K562 (cell line): Measurements from ENCODE around the gene BCAR3. TPM values are rescaled to one million over a fixed set of nuclear protein-coding genes. Genes with fewer than 3 reads are reported as not detected.

Experiments
- FOSL1 ChIP-seq: fragments of 200-800 bp; sonication (Bioruptor generic); conservative IDR thresholded peaks from 2 replicates; pipeline ENCODE4 v1.6.1; 2016; ENCODE audit warnings: missing genetic modification characterization, missing compliant biosample characterization
- HMGN3 ChIP-seq: IDR thresholded peaks from 2 replicates; pipeline ENCODE4 v1.6.1; 2011; ENCODE audit warnings: borderline replicate concordance, low read depth, mild to moderate bottlenecking, mixed read lengths, low read length; ENCODE audit not compliant: insufficient read length; ENCODE audit errors: extremely low read depth
- PTRF ChIP-seq: fragments of 450-650 bp; IDR thresholded peaks from 2 replicates; pipeline ENCODE4 v1.6.1; 2016; ENCODE audit warnings: mild to moderate bottlenecking, missing genetic modification characterization, missing compliant biosample characterization
- PTTG1 ChIP-seq: fragments of 450-650 bp; IDR thresholded peaks from 2 replicates; pipeline ENCODE4 v1.6.1; 2016; ENCODE audit warnings: low read depth, mild to moderate bottlenecking, missing genetic modification characterization, missing compliant biosample characterization
- RAD21 ChIP-seq, 2 experiments: fragments of 250-450 bp in 1 of 2; fragments of 450-650 bp in 1 of 2; sonication (Bioruptor Pico) in 1 of 2; formaldehyde crosslinking in 1 of 2; IDR thresholded peaks in 1 of 2; conservative IDR thresholded peaks in 1 of 2; 2 replicates each; pipeline versions ENCODE4 v1.4.0 to v1.8.0; 2020 to 2022; ENCODE audit warnings: mild to moderate bottlenecking in 2 of 2, moderate library complexity in 1 of 2
- RBM17 ChIP-seq: fragments of 200-400 bp; formaldehyde crosslinking; IDR thresholded peaks from 2 replicates; pipeline ENCODE4 v1.6.1; 2017; ENCODE audit warnings: low read depth, mild to moderate bottlenecking, low read length, borderline replicate concordance
- ZMIZ1 ChIP-seq, 2 experiments: fragments of 150-350 bp in 1 of 2; IDR thresholded peaks; 2 replicates each; pipeline ENCODE4 v1.6.1; 2012 to 2016; ENCODE audit warnings: low read depth in 2 of 2, low read length in 2 of 2, mild to moderate bottlenecking in 1 of 2, moderate library complexity in 1 of 2
- ZNF212 ChIP-seq: fragments of 450-650 bp; formaldehyde crosslinking; IDR thresholded peaks from 2 replicates; pipeline ENCODE4 v1.4.0; 2020; ENCODE audit warnings: mild to moderate bottlenecking
- ZNF57 ChIP-seq: fragments of 450-650 bp; formaldehyde crosslinking; IDR thresholded peaks from 2 replicates; pipeline ENCODE4 v1.4.0; 2020; ENCODE audit warnings: mild to moderate bottlenecking, moderate library complexity
- ZNF589 ChIP-seq: fragments of 200-800 bp; sonication (Bioruptor generic); IDR thresholded peaks from 2 replicates; pipeline ENCODE4 v1.6.1; 2016; ENCODE audit warnings: low read depth, missing genetic modification characterization, missing compliant biosample characterization
- ZNF77 ChIP-seq: fragments of 250-450 bp; sonication (Bioruptor Pico); IDR thresholded peaks from 2 replicates; pipeline ENCODE4 v1.5.0; 2020
- polyA plus RNA-seq, 8 experiments: library from polyadenylated mRNA; depleted of rRNA in 4 of 8; stranded (reverse) in 5 of 8; unstranded in 3 of 8; fragments of >200 nt; fragmentation: Nextera tagmentation in 2 of 8; fragmentation: Illumina TruSeq in 1 of 8; extraction: Ambion mirVana in 2 of 8; extraction: Trizol in 1 of 8; gene quantifications; 2 replicates each; pipeline versions ENCODE4 v1.2.1 to v1.2.3, GENCODE V29; 2011 to 2014; ENCODE audit warnings: inconsistent platforms in 1 of 8, missing spikeins in 1 of 8
- total RNA-seq, 7 experiments: library from RNA; depleted of rRNA in 6 of 7; stranded (reverse); fragments of >200 nt in 6 of 7; fragmentation: Illumina TruSeq in 2 of 7; extraction: Trizol in 2 of 7; gene quantifications; 2 replicates each; pipeline versions ENCODE4 v1.2.1 to v1.2.3, GENCODE V29; 2011 to 2021; ENCODE audit warnings: low replicate concordance in 1 of 7
- TF ChIP-seq, protein P1 (sequence below), 2 experiments: fragments of 450-650 bp; IDR thresholded peaks; 2 replicates each; pipeline ENCODE4 v1.6.1; 2016; ENCODE audit warnings: mild to moderate bottlenecking in 2 of 2, borderline replicate concordance in 1 of 2, low read depth in 1 of 2, moderate library complexity in 1 of 2
- TF ChIP-seq, protein P2 (sequence below): IDR thresholded peaks from 2 replicates; pipeline ENCODE4 v1.6.1; 2016; ENCODE audit warnings: missing genetic modification characterization, missing compliant biosample characterization

BCAR3 gene
- total and polyA plus RNA-seq, 9 of the 15 experiments (the other 6 are each of a cell fraction or from before 2014, with no cell fraction given): 1.8 to 6.3 (median 3.8) TPM

DNA sequence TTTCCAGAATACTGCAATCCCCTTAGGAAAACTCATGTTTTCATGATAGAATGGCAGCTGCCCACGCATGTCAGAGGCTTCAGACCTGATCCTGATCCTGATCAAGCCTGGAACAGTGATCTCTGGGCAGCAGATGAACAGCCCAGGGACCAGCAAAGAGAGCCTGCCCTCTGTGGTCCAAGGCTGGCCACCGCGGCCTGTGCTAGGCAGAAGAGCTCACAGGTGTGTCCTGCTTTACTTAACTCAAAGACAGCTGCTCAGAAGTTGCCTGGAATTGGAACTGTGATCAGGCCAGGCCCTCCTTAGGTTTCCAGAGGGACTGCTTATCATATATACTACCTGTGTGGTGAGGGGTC is 21.2 kb upstream of the BCAR3 start (continued):
- TF ChIP-seq, protein P1, sequence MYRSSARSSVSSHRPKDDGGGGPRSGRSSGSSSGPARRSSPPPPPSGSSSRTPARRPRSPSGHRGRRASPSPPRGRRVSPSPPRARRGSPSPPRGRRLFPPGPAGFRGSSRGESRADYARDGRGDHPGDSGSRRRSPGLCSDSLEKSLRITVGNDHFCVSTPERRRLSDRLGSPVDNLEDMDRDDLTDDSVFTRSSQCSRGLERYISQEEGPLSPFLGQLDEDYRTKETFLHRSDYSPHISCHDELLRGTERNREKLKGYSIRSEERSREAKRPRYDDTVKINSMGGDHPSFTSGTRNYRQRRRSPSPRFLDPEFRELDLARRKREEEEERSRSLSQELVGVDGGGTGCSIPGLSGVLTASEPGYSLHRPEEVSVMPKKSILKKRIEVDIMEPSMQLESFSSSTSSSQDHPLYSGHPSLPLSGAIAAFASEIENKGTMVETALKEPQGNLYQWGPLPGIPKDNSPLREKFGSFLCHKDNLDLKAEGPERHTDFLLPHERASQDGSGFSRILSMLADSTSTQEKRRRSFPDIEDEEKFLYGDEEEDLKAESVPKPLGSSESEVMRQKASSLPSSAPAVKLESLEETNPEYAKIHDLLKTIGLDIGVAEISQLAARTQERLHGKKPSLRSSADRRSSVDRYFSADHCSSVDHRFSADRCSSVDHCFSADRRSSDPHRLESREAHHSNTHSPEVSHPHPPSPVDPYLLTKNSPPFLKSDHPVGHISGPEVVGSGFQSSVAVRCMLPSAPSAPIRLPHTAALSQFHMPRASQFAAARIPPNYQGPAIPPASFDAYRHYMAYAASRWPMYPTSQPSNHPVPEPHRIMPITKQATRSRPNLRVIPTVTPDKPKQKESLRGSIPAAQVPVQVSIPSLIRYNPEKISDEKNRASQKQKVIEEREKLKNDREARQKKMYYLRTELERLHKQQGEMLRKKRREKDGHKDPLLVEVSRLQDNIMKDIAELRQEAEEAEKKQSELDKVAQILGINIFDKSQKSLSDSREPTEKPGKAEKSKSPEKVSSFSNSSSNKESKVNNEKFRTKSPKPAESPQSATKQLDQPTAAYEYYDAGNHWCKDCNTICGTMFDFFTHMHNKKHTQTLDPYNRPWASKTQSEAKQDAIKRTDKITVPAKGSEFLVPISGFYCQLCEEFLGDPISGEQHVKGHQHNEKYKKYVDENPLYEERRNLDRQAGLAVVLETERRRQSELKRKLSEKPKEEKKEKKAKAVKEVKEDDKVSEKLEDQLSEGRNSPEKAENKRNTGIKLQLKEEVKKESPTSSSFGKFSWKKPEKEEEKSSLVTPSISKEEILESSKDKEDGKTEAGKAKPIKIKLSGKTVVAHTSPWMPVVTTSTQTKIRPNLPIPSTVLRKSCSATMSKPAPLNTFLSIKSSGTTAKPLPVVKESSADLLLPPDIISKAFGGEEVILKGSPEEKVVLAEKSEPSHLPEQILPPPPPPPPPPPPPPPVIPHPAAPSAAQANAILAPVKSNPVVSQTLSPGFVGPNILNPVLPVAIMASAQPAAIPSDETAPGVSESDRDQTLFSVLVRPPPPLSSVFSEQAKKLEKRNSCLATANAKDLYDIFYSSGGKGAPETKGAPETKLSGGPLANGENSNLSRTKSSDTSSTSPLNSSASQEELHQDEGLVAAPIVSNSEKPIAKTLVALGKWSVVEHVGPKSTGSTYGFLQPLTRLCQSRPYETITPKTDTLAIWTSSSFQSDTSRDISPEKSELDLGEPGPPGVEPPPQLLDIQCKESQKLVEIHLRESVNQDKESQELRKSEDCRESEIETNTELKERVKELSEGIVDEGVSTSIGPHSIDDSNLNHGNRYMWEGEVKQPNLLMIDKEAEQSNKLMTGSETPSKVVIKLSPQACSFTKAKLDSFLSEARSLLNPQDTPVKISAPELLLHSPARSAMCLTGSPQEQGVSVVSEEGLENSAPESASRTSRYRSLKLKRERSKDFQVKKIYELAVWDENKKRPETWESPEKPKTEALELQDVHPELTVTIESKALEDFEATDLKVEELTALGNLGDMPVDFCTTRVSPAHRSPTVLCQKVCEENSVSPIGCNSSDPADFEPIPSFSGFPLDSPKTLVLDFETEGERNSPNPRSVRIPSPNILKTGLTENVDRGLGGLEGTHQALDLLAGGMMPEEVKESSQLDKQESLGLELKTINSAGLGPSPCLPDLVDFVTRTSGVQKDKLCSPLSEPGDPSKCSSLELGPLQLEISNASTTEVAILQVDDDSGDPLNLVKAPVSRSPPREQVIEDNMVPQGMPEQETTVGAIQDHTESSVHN (IDR thresholded peaks at IDR 0.05; ENCODE audit: borderline replicate concordance in 1 of 2, low read depth in 1 of 2): no peak
- TF ChIP-seq ZNF212 (CRISPR knock-in tag) (no peak), RAD21 (CRISPR knock-in tag; conservative IDR thresholded peaks at IDR 0.05 in 1 of 2, IDR thresholded peaks at IDR 0.05 in 1 of 2) (no peak), ZNF589 (no peak), PTRF (tag) (no peak), ZNF57 (CRISPR knock-in tag) (no peak), PTTG1 (tag) (no peak), FOSL1 (no peak), RBM17 (no peak), ZMIZ1 (IDR thresholded peaks at IDR 0.05; ENCODE audit: low read depth in 2 of 2, low read length in 2 of 2) (no peak), ZNF77 (CRISPR knock-in tag) (no peak), HMGN3 (no peak)
- TF ChIP-seq, protein P2, sequence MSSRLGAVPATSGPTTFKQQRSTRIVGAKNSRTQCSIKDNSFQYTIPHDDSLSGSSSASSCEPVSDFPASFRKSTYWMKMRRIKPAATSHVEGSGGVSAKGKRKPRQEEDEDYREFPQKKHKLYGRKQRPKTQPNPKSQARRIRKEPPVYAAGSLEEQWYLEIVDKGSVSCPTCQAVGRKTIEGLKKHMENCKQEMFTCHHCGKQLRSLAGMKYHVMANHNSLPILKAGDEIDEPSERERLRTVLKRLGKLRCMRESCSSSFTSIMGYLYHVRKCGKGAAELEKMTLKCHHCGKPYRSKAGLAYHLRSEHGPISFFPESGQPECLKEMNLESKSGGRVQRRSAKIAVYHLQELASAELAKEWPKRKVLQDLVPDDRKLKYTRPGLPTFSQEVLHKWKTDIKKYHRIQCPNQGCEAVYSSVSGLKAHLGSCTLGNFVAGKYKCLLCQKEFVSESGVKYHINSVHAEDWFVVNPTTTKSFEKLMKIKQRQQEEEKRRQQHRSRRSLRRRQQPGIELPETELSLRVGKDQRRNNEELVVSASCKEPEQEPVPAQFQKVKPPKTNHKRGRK: no peak
